ENCODE measurements around the gene DCX. TPM values are rescaled to one million over a fixed set of nuclear protein-coding genes. Genes with fewer than 3 reads are reported as not detected.

DCX gene
- total and polyA plus RNA-seq, 2 of the 13 experiments (the other 11 are each of a cell fraction or from before 2014, with no cell fraction given): not detected

DNA sequence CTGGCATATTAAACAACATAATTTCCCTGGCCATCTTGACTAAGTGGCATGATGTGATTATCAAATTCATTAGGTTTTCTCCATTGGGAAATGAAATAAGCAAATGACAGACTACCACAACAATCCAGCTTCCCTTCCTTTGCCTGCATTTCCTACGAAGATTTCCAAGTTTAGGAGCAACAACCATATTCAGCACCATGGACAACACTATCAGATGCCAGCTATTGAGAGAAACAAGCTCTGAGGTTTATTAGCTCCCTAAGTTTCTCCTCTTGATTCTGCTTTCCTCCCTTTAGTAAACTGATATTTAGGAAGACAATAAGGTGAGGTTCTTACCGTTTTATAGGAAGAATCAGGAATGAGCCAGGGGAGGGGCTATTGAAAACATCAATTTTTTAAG, 36.2 kb downstream of the DCX start:
- ChIA-PET POLR2A (no interaction called here), CTCF (ENCODE audit: low intra/inter-chr PET ratio, low total read pairs) (no interaction called here)
- Histone ChIP-seq H3K9ac (ENCODE audit: insufficient read depth, low read depth, low read length) (no peak overlapping the region), H4K20me1 (ENCODE audit: insufficient read depth, low read length) (no peaks in the 10 kb centered on the region), H3K27me3 (ENCODE audit: control insufficient read depth in 1 of 2, insufficient read depth in 2 of 2, low read length in 2 of 2) (no peaks in the 10 kb centered on the region; a peak in 1 of 5 replicates), H3K9me3 (ENCODE audit: low read length) (no peaks in the 10 kb centered on the region), H3K4me2 (ENCODE audit: low read depth, low read length) (no peak overlapping the region), H3K4me3 (replicated peaks in 1 of 3; ENCODE audit: insufficient read depth in 1 of 3, low read depth in 2 of 3, low read length in 3 of 3) (no peak overlapping the region), H3K27ac (ENCODE audit: extremely low read length, insufficient read depth, low read length) (no peak overlapping the region), H3K4me1 (ENCODE audit: insufficient read depth, low read length) (no peaks in the 10 kb centered on the region), H3K79me2 (ENCODE audit: insufficient read depth, low read length) (no peaks in the 10 kb centered on the region), H2AFZ (ENCODE audit: low read length) (no peak overlapping the region), H3K36me3 (replicated peaks in 1 of 2; ENCODE audit: control insufficient read depth in 1 of 2, insufficient read depth in 2 of 2, low read length in 2 of 2) (no peaks in the 10 kb centered on the region)
- BruUV-seq (replicated peaks): no TSS peak
- ATAC-seq (no peak), DNase-seq (ENCODE audit: low spot score) (no peak), FAIRE-seq (no peak)
- WGBS (ENCODE audit: low lambda C conversion rate): 0% methylated on average over 1 of the region's 2 CpGs
- intact Hi-C loops (cut with micrococcal nuclease; ENCODE audit: unreplicated experiment) (no loop called here), in situ Hi-C loops (cut with HindIII; ENCODE audit: extremely low pct_ligation_motif_present, low pct_unique_long_range_greater_than_20kb) (no loop called here)
- TF ChIP-seq, protein P1, sequence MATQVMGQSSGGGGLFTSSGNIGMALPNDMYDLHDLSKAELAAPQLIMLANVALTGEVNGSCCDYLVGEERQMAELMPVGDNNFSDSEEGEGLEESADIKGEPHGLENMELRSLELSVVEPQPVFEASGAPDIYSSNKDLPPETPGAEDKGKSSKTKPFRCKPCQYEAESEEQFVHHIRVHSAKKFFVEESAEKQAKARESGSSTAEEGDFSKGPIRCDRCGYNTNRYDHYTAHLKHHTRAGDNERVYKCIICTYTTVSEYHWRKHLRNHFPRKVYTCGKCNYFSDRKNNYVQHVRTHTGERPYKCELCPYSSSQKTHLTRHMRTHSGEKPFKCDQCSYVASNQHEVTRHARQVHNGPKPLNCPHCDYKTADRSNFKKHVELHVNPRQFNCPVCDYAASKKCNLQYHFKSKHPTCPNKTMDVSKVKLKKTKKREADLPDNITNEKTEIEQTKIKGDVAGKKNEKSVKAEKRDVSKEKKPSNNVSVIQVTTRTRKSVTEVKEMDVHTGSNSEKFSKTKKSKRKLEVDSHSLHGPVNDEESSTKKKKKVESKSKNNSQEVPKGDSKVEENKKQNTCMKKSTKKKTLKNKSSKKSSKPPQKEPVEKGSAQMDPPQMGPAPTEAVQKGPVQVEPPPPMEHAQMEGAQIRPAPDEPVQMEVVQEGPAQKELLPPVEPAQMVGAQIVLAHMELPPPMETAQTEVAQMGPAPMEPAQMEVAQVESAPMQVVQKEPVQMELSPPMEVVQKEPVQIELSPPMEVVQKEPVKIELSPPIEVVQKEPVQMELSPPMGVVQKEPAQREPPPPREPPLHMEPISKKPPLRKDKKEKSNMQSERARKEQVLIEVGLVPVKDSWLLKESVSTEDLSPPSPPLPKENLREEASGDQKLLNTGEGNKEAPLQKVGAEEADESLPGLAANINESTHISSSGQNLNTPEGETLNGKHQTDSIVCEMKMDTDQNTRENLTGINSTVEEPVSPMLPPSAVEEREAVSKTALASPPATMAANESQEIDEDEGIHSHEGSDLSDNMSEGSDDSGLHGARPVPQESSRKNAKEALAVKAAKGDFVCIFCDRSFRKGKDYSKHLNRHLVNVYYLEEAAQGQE (IDR thresholded peaks at IDR 0.05; ENCODE audit: borderline replicate concordance in 1 of 2, low read depth in 1 of 2, low read length in 2 of 2): peak; percentile 34 to 92
- peak; percentile 91 for TF ChIP-seq MIER2 (CRISPR knock-in tag; IDR thresholded peaks at IDR 0.05)
- TF ChIP-seq NR1H2 (CRISPR knock-in tag; IDR thresholded peaks at IDR 0.05; ENCODE audit: borderline replicate concordance, low read depth): no peak
- TF ChIP-seq FOXA3 (CRISPR knock-in tag; IDR thresholded peaks at IDR 0.05): no peak
- no peak for TF ChIP-seq RAD21 (CRISPR knock-in tag; IDR thresholded peaks at IDR 0.05)
- TF ChIP-seq ZC3H13 (CRISPR knock-in tag; IDR thresholded peaks at IDR 0.05): no peak
- TF ChIP-seq, protein P2, sequence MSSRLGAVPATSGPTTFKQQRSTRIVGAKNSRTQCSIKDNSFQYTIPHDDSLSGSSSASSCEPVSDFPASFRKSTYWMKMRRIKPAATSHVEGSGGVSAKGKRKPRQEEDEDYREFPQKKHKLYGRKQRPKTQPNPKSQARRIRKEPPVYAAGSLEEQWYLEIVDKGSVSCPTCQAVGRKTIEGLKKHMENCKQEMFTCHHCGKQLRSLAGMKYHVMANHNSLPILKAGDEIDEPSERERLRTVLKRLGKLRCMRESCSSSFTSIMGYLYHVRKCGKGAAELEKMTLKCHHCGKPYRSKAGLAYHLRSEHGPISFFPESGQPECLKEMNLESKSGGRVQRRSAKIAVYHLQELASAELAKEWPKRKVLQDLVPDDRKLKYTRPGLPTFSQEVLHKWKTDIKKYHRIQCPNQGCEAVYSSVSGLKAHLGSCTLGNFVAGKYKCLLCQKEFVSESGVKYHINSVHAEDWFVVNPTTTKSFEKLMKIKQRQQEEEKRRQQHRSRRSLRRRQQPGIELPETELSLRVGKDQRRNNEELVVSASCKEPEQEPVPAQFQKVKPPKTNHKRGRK (CRISPR knock-in tag; IDR thresholded peaks at IDR 0.05): no peak
- TF ChIP-seq RFX5 (IDR thresholded peaks at IDR 0.05; ENCODE audit: low read depth, low read length): no peak

All from HepG2 (cell line).